Stimulated activated CD4-positive, alpha-beta T cell treated with anti-CD3 and anti-CD28 coated beads, Interleukin-12 subunit alpha, Interleukin-12 subunit beta, amount 100 ng/mL, for 48 hours (primary cell): ENCODE data around the gene SPAG5.

Source experiments
- DNase-seq, 3 donors: peaks; one replicate each; pipeline ENCODE4 v3.0.0-alpha.2; 2020; ENCODE audit warnings: low read depth in 2 of 3, low spot score in 1 of 3

SPAG5 gene

DNA sequence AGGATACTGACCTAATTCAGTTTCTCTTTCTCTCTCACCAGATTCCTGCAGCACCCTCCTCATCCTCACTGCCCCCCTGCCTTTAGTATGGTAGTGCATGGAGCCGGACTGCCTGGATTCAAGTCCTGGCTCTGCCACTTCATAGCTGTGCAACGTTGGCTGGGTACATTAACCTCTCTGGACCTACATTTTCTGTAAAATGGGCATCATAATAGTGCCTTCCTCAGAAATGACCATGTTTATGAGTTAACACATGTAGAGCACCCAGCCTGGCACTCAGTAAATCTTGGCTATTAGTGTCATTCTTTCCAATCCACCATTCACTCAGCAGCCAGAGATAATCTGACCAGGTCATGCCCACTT lies 53.7 kb downstream of the SPAG5 start:
- DNase-seq = no peak

DNA sequence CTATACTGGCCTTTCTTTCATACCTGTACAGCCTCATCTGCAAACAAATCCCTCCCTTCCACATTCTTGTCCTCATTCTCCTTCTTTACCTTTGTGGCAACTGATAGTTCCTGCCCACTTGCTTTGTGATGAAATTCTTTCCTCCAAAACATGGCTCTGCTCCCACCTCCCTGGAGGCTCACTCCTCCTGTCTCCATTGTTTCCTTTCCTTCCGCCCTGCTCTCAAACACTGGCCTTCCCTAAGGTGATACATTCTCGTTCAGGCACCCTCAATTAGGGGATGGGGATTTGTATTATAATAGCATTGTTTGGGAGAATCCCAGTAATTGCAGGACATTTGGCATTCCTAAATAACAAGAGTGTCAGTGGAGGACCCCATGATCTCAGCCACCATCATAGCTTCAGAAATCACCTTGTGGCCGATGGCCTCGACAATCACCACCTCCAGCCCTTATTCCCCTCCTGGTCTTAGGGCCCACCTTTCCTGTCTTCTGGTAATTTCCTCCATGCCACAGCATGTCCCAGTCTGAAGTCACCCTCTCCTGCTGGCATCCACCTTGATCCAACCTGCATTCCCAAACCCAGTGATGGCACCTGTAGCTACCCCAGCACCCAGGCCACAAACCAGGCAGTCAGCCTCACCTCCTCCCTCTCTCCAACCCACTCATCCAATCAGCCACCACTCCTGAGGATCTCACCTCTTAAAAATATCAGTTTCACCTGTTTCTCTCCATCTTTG lies 54.3 kb downstream of the SPAG5 start:
- no peak for DNase-seq

DNA sequence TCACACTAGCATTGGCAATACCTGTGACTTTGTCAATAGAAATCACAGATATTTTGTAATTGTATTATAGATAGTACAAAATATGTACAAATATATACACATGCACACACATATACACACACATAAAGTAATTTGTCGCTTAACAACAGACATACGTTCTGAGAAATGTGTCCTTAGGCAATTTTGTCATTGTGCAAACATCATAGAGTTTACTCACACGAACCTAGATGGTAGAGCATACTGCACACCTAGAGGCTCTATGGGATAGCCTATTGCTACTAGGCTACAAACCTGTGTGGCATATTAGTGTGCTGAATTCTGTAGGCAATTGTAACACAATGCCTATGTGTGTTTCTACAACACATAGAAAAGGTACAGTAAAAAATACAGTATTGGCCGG lies 57.4 kb downstream of the SPAG5 start:
- no peak for DNase-seq

DNA sequence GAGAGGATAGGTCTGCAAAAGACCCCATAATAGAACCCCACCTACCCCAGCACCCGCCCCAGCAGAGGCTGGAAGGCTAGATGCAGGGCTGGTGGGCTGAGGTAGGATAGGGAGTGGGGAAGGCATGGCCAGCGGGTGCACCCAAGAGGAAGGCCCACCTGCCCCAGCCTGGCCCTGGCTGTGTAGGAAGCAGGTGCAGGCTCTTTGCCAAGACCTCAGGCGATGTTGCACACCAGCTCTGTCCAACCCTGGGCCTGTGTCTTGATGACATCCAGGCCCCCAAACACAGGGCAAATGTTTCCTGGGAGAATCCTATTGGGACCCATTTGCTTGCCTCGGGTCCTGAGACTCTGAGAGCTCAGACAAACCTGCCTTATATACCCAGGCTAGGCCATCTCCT lies 58.6 kb downstream of the SPAG5 start:
- no peak for DNase-seq

DNA sequence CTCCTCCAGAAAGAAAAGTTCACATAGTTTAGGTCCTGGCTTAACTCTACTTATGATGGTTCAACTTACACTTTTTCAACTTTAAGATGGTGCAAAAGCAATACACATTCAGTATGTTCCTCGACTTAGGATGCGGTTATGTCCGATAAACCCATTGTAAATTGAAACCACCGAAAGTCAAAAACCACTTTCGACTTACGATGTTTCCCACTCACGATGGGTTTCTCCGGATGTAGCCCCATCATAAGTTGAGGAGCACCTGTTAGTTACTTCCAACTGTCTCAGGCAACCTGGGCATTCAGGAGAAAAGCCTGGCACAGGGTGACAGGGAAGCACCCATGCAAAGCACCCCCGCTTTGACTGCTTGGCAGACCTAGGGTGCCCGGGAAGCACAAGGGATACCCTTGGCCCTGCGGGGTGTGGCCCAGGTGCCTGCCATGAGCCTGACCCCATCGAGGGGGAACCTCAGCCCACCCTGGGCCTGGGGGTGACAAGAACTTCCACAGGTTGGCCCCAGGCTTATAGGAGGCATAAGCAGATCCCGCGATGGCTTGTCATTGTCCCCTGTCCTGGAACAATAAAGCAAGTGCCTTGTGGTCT lies 60.4 kb downstream of the SPAG5 start:
- DNase-seq = no peak

DNA sequence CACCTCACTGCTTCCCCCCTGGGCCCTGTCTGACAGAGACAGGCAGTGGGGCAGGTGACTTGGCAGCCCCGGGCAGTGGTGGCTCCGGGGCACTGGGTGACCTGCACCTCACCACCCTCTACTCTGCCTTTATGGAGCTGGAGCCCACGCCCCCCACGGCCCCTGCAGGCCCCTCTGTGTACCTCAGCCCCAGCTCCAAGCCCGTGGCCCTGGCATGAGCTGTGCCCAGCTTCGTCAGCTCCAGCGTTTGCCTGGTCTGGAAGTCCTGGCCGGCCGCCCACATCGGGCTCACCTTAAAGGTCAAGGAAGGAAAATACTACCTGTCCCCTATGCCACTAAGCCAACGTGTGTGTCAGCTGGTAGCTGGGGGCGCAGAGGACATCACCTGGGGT lies 61.6 kb downstream of the SPAG5 start:
- DNase-seq = no peak

DNA sequence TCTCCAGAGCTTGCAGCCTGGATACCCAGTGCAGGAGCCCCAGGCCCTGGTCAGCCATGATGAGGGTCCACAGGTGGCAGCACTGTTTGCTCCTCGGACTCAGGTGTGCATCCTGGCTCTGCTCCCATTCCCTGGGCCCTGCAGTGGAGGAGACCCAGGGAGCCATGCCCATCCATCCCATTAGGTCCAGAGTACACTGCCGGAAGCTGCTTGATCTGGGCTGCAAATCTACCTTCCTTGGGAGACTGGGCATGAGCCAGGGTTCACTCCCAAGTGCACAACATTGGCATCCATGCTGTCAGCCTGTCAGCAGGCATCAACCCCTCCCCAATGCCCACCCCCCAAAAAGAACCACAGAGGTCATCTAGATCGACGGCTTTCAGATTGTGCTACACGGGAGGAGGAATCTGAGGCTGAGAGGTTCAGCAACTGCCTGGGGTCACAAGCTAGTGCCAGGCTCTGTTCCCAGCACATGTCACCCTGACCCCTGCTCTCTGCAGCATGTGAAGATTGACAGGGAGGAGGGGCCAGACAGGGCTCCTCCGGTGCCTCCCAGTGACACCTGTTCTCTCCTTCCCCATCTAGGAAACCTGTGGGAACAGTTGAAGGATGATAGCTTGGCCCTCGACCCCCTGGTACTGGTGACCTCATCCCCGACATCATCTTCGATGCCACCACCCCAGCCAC lies 62.1 kb downstream of the SPAG5 start:
- no peak for DNase-seq

DNA sequence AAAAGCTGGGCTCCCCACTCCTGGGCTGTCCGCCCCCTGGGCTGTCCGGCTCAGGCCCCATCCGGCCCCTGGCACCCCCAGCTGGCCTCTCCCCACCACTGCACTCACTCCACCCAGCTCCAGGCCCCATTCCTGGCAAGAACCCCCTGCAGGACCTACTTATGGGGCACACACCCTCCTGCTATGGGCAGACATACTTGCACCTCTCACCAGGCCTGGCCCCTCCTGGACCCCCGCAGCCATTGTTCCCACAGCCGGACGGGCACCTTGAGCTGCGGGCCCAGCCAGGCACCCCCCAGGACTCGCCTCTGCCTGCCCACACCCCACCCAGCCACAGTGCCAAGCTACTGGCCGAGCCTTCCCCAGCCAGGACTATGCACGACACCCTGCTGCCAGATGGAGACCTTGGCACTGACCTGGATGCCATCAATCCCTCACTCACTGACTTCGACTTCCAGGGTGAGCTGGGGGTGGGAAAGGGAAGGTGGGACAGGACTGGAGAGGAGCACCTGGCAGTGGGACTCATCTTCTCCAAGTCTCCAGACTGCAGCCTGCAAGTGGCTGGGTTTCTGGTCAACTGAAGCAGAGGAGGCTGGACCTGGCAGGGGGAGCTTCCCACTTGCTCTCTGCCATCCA lies 64.0 kb downstream of the SPAG5 start:
- no peak for DNase-seq

DNA sequence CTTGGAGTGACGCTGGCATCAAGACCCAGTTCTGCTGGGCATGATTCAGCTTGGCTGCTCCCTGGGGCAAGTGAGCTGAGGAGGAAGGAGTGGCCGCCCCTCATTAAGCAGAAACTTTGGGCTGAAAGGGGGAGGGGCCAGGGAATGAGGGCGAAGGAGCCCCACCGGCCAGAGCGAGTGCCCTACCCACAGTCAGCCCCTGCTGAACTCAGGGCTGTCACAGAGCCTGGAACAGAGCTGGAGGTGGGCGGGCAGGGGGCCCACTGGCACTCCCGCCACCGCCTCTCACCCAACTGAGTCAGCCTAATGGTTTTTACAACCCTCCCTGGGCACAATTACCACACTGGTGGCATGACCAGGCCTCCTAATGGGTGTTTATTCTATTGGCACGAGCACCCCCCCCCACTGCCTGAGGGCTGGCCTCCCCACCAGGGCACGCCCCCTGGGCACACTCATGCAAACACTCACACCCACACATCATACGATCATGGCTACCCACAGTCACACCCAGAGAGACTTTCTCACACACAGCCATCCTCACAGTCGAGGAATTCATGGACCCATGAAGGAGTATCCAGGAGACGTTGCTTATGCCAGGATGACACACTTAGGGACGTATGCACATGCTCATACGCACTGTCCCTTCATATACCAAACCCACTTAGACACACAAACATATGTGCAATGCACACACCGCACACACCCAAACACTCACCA lies 65.6 kb downstream of the SPAG5 start:
- DNase-seq = no peak

DNA sequence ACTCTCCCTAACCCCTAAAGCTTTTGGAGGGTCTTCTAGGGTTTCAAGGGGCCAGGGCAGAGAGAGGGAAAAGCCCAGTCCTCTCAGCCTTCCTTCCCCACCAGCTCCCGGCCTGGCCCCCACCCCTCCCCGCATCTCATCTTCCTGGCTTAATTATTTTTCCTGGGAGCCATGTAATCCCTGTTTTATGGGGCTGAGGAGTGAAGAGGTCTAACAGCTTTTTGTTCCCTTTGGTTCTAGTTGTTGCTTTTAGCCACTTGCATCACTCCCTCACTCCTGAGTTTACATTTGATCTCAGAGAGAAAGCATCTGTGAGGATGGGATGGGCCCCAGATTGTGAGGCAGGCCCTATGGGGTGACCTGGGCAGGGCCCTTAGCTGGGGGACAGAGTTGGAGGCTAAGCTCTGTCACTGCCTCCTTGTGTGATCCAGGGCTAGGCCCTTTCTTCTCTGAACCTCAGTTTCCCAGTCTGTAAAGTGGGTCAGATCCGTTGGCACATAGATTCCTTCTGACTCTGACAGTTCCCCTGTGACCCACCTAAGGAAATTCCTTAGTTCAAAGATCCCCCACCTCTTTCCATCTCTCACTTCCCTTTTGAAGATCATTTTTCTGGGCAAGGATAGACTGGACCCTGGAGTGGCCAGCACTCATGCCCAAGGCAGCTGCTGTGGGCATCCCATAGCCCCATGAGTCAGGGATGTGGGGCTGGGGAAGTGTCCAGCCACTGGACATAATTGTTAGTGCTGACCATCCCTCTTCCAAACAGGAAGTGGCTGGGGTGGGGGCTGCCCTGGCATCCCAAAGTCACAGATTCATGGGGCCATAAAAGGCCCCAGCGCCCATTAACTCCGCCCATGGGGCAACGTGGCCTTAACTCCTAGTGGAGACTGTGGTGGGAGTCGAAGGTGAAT lies 66.5 kb downstream of the SPAG5 start:
- no peak for DNase-seq

DNA sequence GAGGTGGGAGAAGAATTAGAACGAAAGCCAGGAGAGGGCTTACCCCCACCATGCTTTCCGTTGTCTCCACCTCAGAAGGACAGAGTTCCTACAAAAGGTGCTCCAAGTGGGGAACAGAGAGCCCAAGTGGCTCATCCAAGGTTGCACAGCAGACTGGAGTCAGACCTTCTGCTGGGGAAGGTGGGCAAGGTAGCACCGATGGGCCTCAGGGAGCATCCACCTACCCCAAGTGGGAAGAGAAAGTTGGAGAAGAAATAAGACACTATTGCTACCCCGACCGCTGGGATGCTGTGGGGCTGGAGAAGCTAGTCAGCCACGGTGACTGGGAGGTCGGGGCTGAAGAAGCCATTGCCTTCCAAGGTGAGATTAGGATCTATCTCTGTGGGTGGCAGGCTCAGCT lies 67.9 kb downstream of the SPAG5 start:
- no peak for DNase-seq

DNA sequence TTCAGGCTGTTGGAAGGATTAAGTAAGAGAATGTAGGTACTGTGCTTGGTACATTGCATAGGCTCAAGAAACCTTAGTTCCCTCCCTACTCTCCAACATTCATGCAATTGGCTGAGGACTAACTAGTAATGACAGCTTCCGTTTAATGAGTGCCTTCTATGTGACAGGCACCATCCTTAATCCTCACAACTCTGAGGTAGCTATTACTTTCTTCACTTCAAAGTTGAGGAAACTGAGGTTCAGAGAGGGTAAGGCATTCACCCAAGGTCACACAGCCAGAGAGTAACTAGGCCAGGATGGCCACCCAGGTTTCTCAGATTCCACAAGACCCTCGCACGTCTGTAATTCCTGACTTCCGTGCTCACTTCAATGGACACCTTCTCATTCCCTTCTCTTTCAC lies 68.6 kb downstream of the SPAG5 start:
- DNase-seq = no peak

DNA sequence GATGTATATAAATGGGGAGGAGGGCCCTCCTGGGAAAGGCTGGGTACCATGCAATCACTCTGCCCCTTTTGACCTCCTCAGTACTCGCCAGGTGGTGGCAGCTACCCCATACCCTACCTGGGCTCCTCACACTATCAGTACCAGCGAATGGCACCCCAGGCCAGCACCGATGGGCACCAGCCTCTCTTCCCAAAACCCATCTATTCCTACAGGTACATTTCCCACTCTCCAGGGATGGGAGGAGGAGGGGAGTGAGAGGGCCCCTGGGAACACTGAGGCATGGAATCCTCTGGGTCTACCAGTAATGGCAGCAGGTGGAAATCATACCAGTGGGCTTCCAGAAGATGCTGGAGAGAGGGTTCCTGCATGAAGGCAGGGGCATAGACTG lies 69.8 kb downstream of the SPAG5 start:
- DNase-seq = no peak

DNA sequence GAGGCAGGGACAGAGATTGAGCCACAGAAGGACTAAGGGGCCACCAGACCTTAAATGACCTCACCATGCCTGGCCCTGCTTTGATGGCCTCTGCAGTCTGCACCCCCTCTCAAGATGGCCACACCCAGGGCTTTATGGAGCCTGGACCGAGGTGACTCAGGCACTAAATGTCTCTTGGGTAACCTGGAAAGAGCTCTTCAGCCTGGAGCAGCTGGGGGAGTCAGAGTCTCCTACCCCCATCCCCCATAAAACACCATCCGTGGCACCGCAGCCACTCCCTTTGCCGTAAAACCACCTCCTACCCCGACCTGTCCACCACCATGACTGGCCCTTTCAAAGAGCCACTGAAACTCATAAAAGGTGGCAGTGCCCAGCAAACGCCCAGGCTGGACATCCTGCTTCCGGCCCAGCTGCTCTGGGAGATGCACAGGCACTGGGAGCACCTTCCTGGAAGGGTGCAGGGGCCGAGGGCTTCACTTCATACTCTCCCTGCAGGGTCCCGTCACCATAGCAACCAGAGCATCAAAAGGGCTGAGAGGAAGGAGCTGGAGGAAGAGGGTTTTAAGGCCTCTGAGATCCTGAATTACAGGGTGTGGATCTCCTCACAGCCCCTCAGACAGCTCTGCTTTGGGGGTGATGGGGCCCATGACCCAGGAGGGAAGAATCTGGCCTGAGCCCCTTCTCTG lies 70.4 kb downstream of the SPAG5 start:
- no peak for DNase-seq

DNA sequence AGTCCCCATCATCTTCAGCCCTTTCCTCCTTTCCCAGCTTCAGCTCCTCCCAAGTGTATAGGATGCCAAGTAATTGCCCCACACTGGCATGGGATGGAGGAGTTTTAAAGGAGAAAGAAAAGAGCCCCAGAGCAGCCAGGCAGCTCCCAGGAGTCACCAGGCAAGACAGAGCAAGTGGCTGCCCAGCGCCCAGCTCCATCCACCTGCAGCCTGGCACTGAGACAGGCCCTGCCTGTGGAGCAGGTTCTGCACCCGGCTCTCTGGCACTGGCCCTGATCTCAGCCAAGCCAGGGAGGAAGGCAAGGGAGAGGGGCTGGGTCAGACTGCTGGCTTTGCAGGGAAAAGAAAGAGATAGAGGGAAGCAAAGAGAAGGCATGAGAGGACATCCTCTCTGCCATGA lies 71.0 kb downstream of the SPAG5 start:
- no peak for DNase-seq
